GM19238 (cell line): ENCODE data around the gene MYO1C.
"Not testable (repeated sequence)": the region's sequence is repeated elsewhere in the genome, so short reads cannot be mapped to it uniquely, and the experiment has no call there.

Experiments used
- DNase-seq: peaks from one replicate; pipeline ENCODE4 v3.0.0; 2011; ENCODE audit warnings: low spot score; ENCODE audit not compliant: insufficient read length

MYO1C gene

GRCh38 chr17:1492249-1493206, at the start of gene MYO1C:
Gene MYO1C (minus strand): TSS chr17:1492686. CDS start chr17:1492487, 199 bp downstream.
- no peak for DNase-seq

GRCh38 chr17:1541367-1541904, 49.0 kb upstream of the MYO1C start:
- DNase-seq, result no peak

- no peak for DNase-seq
Observed at GRCh38 chr17:1539811-1540210, 47.3 kb upstream of the MYO1C start.

GRCh38 chr17:1535737-1536136, 43.3 kb upstream of the MYO1C start:
- no peak for DNase-seq

GRCh38 chr17:1533661-1534325, 41.3 kb upstream of the MYO1C start:
- no peak for DNase-seq

- no peak for DNase-seq
Observed at GRCh38 chr17:1532836-1533602, 40.5 kb upstream of the MYO1C start.

GRCh38 chr17:1529863-1530262, 37.4 kb upstream of the MYO1C start:
- no peak for DNase-seq

- DNase-seq, result not testable (repeated sequence)
Observed at GRCh38 chr17:1526876-1527275, 34.4 kb upstream of the MYO1C start.

GRCh38 chr17:1522626-1523025, 30.1 kb upstream of the MYO1C start:
- DNase-seq, result no peak

- DNase-seq, result no peak
Observed at GRCh38 chr17:1521086-1521640, 28.7 kb upstream of the MYO1C start.

GRCh38 chr17:1519678-1520077, 27.2 kb upstream of the MYO1C start:
- DNase-seq, result no peak

- no peak for DNase-seq
Observed at GRCh38 chr17:1518410-1518809, 25.9 kb upstream of the MYO1C start.

GRCh38 chr17:1516388-1517161, 24.1 kb upstream of the MYO1C start, which contains the start of gene INPP5K:
Gene INPP5K (minus strand): TSS chr17:1516612. CDS start chr17:1516499, 113 bp downstream.
- DNase-seq, result peak; percentile 98

- DNase-seq, result peak; percentile 74
Observed at GRCh38 chr17:1515640-1516387, 23.3 kb upstream of the MYO1C start.

- DNase-seq, result no peak
Observed at GRCh38 chr17:1512351-1512750, 19.9 kb upstream of the MYO1C start.

GRCh38 chr17:1511756-1512321, 19.4 kb upstream of the MYO1C start:
- DNase-seq, result no peak

GRCh38 chr17:1511290-1511689, 18.8 kb upstream of the MYO1C start:
- DNase-seq, result no peak

- no peak for DNase-seq
Observed at GRCh38 chr17:1509290-1509881, 16.9 kb upstream of the MYO1C start.

GRCh38 chr17:1508709-1509108, 16.2 kb upstream of the MYO1C start:
- not testable (repeated sequence) for DNase-seq
